CD4-positive, alpha-beta memory T cell (primary cell): ENCODE data around the gene NPFF. TPM values are rescaled to one million over a fixed set of nuclear protein-coding genes. Genes with fewer than 3 reads are reported as not detected.

ENCODE experiments used
- CTCF ChIA-PET: fragments of 350-600 bp; sonication (Branson Sonifier 250); formaldehyde crosslinking; loops from one replicate; lab custom pipeline; 2021; ENCODE audit warnings: inconsistent platforms; ENCODE audit not compliant: partially characterized antibody; lab: Charles Lee
- POLR2A ChIA-PET: fragments of 350-600 bp; sonication (Branson Sonifier 250); formaldehyde crosslinking; loops from one replicate; lab custom pipeline; 2021; ENCODE audit not compliant: partially characterized antibody; lab: Charles Lee
- DNase-seq, 5 donors: peaks; one replicate each; pipeline versions ENCODE4 v3.0.0 to v3.0.0-alpha.2; 2020 to 2022; ENCODE audit warnings: mixed read lengths in 1 of 5
- H3K27ac ChIP-seq: one replicate; pipeline ENCODE4 v1.7.0; 2013; ENCODE audit warnings: low read depth, low read length
- H3K27me3 ChIP-seq: 2 replicates; pipeline ENCODE4 v1.7.0; 2013; ENCODE audit warnings: mild to moderate bottlenecking, low read length, moderate library complexity; ENCODE audit not compliant: insufficient read depth
- H3K36me3 ChIP-seq: 2 replicates; pipeline ENCODE4 v1.7.0; 2013; ENCODE audit warnings: mild to moderate bottlenecking, low read length, moderate library complexity; ENCODE audit not compliant: insufficient read depth
- H3K4me1 ChIP-seq: 2 replicates; pipeline ENCODE4 v1.7.0; 2013; ENCODE audit warnings: mild to moderate bottlenecking, low read length, moderate library complexity; ENCODE audit not compliant: insufficient read depth
- H3K4me3 ChIP-seq, 2 donors: one replicate each; pipeline ENCODE4 v1.7.0; 2013; ENCODE audit warnings: low read length in 2 of 2, mild to moderate bottlenecking in 1 of 2
- H3K9me3 ChIP-seq, 2 donors: one replicate each; pipeline ENCODE4 v1.7.0; 2013; ENCODE audit warnings: low read length in 2 of 2, control low read depth in 1 of 2; ENCODE audit not compliant: control insufficient read depth in 1 of 2
- H3K27ac Mint-ChIP-seq, 7 donors: one replicate each; pipeline ENCODE4 v1.8.0; 2020 to 2021; ENCODE audit warnings: mixed read lengths in 7 of 7, mild to moderate bottlenecking in 6 of 7, inconsistent platforms in 3 of 7, moderate library complexity in 3 of 7
- H3K27me3 Mint-ChIP-seq, 2 donors: one replicate each; pipeline ENCODE4 v1.8.0; 2020 to 2021; ENCODE audit warnings: mixed read lengths in 2 of 2
- H3K36me3 Mint-ChIP-seq, 2 donors: one replicate each; pipeline ENCODE4 v1.8.0; 2020 to 2021; ENCODE audit warnings: mixed read lengths in 2 of 2, inconsistent platforms in 1 of 2, mild to moderate bottlenecking in 1 of 2
- H3K4me1 Mint-ChIP-seq, 4 donors: one replicate each; pipeline ENCODE4 v1.8.0; 2020 to 2021; ENCODE audit warnings: mixed read lengths in 4 of 4, mild to moderate bottlenecking in 1 of 4
- H3K4me3 Mint-ChIP-seq, 8 donors: one replicate each; pipeline ENCODE4 v1.8.0; 2020 to 2021; ENCODE audit warnings: mixed read lengths in 8 of 8, mild to moderate bottlenecking in 7 of 8, moderate library complexity in 6 of 8, inconsistent platforms in 3 of 8
- H3K9me3 Mint-ChIP-seq, 8 donors: one replicate each; pipeline ENCODE4 v1.8.0; 2020 to 2021; ENCODE audit warnings: mixed read lengths in 8 of 8, mild to moderate bottlenecking in 5 of 8, inconsistent platforms in 3 of 8, moderate library complexity in 1 of 8
- intact Hi-C: fragments of 100-400 bp; cut with micrococcal nuclease; formaldehyde crosslinking; loops from one replicate; pipeline ENCODE4 v1.15.1; 2023
- polyA plus RNA-seq, 2 donors: library from polyadenylated mRNA; unstranded; fragments of 300-500 nt; fragmentation: Illumina TruSeq; gene quantifications; one replicate each; pipeline ENCODE4 v1.2.3, GENCODE V29; 2021
- total RNA-seq, 2 experiments: library from RNA; stranded (reverse); gene quantifications; one replicate each; pipeline ENCODE4 v1.2.3, GENCODE V29; 2021

The NPFF gene
- total and polyA plus RNA-seq, 4 experiments from 2014 or later: not detected

GRCh38 chr12:53530920-53531319, 23.6 kb upstream of the NPFF start:
- no peak overlapping the region for H3K4me3 ChIP-seq
- no peaks in the 10 kb centered on the region for H3K4me1 ChIP-seq
- H3K9me3 ChIP-seq: no peaks in the 10 kb centered on the region
- intact Hi-C loops: no loop called here
- Mint-ChIP-seq H3K27ac (no peak overlapping the region), H3K9me3 (no peaks in the 10 kb centered on the region), H3K27me3 (no peaks in the 10 kb centered on the region), H3K4me3 (no peak overlapping the region), H3K4me1 (peaks cover 0 to 1% (median 0%) of the 10 kb centered on the region in 4 donors), H3K36me3 (peaks cover 39 to 55% of the 10 kb centered on the region in 2 donors)
- ChIA-PET POLR2A (no interaction called here), CTCF (no interaction called here)
- no peak overlapping the region for H3K27ac ChIP-seq
- no peak for DNase-seq
- H3K36me3 ChIP-seq: peaks cover 44% of the 10 kb centered on the region
- H3K27me3 ChIP-seq: no peaks in the 10 kb centered on the region

GRCh38 chr12:53530061-53530460, 22.8 kb upstream of the NPFF start:
- Histone ChIP-seq H3K27ac (no peak overlapping the region), H3K27me3 (no peaks in the 10 kb centered on the region), H3K4me3 (no peak overlapping the region), H3K36me3 (peaks cover 37% of the 10 kb centered on the region), H3K4me1 (no peaks in the 10 kb centered on the region), H3K9me3 (no peaks in the 10 kb centered on the region)
- ChIA-PET POLR2A (no interaction called here), CTCF (no interaction called here)
- DNase-seq: no peak
- Mint-ChIP-seq H3K4me1 (peaks cover 0 to 1% (median 0%) of the 10 kb centered on the region in 4 donors), H3K36me3 (peaks cover 35 to 56% of the 10 kb centered on the region in 2 donors), H3K27me3 (no peaks in the 10 kb centered on the region), H3K4me3 (no peak overlapping the region), H3K27ac (no peak overlapping the region), H3K9me3 (no peaks in the 10 kb centered on the region)
- intact Hi-C loops: no loop called here

- no peak for DNase-seq
- H3K4me3 Mint-ChIP-seq: no peak overlapping the region
- no peaks in the 10 kb centered on the region for H3K9me3 Mint-ChIP-seq
- H3K27me3 ChIP-seq: no peaks in the 10 kb centered on the region
- peaks cover 33% of the 10 kb centered on the region for H3K36me3 ChIP-seq
- H3K27me3 Mint-ChIP-seq: no peaks in the 10 kb centered on the region
- no peaks in the 10 kb centered on the region for H3K4me1 ChIP-seq
- intact Hi-C loops: no loop called here
- POLR2A ChIA-PET: no interaction called here
- H3K9me3 ChIP-seq: no peaks in the 10 kb centered on the region
- CTCF ChIA-PET: interaction anchor here (2.9 kb wide), 1 partner anchor 16 kb away, joined by 12 read pairs; no protein-coding TSS in a partner anchor
- no peak overlapping the region for H3K4me3 ChIP-seq
- peaks cover 38 to 57% of the 10 kb centered on the region in 2 donors for H3K36me3 Mint-ChIP-seq
- peaks cover 0 to 1% (median 0%) of the 10 kb centered on the region in 4 donors for H3K4me1 Mint-ChIP-seq
- no peak overlapping the region for H3K27ac Mint-ChIP-seq
- H3K27ac ChIP-seq: no peak overlapping the region
Observed at GRCh38 chr12:53524476-53524875, 17.2 kb upstream of the NPFF start.

- no peaks in the 10 kb centered on the region for H3K9me3 Mint-ChIP-seq
- H3K4me3 ChIP-seq: no peak overlapping the region
- H3K4me1 ChIP-seq: no peaks in the 10 kb centered on the region
- peaks cover 38 to 59% of the 10 kb centered on the region in 2 donors for H3K36me3 Mint-ChIP-seq
- POLR2A ChIA-PET: no interaction called here
- H3K9me3 ChIP-seq: no peaks in the 10 kb centered on the region
- peaks cover 38% of the 10 kb centered on the region for H3K36me3 ChIP-seq
- H3K27ac ChIP-seq: no peak overlapping the region
- intact Hi-C loops: no loop called here
- H3K27me3 Mint-ChIP-seq: no peaks in the 10 kb centered on the region
- CTCF ChIA-PET: interaction anchor here (1.4 kb wide), 1 partner anchor 15 kb away, joined by 4 read pairs; no protein-coding TSS in a partner anchor
- H3K27me3 ChIP-seq: no peaks in the 10 kb centered on the region
- H3K4me3 Mint-ChIP-seq: no peak overlapping the region
- no peak for DNase-seq
- no peak overlapping the region for H3K27ac Mint-ChIP-seq
- peaks cover 0 to 1% (median 0%) of the 10 kb centered on the region in 4 donors for H3K4me1 Mint-ChIP-seq
Observed at GRCh38 chr12:53523131-53523530, 15.8 kb upstream of the NPFF start.

GRCh38 chr12:53518381-53518780, 11.1 kb upstream of the NPFF start:
- no peak overlapping the region for H3K4me3 ChIP-seq
- Mint-ChIP-seq H3K4me1 (no peaks in the 10 kb centered on the region), H3K27me3 (no peaks in the 10 kb centered on the region), H3K4me3 (no peak overlapping the region), H3K9me3 (no peaks in the 10 kb centered on the region), H3K36me3 (peaks cover 45 to 68% of the 10 kb centered on the region in 2 donors), H3K27ac (no peak overlapping the region)
- no peak for DNase-seq
- no peaks in the 10 kb centered on the region for H3K4me1 ChIP-seq
- CTCF ChIA-PET: interaction anchor here (1.0 to 1.3 kb wide), 2 partner anchors 9 to 157 kb away, joined by 3 to 5 read pairs; no protein-coding TSS in a partner anchor
- H3K9me3 ChIP-seq: no peaks in the 10 kb centered on the region
- H3K27me3 ChIP-seq: no peaks in the 10 kb centered on the region
- POLR2A ChIA-PET: no interaction called here
- peaks cover 68% of the 10 kb centered on the region for H3K36me3 ChIP-seq
- H3K27ac ChIP-seq: no peak overlapping the region
- intact Hi-C loops: no loop called here

- H3K27ac ChIP-seq: no peak overlapping the region
- Mint-ChIP-seq H3K4me3 (no peak overlapping the region), H3K27ac (peak overlapping the region in 4 of 7 donors; percentile 17 to 71 (median 42)), H3K36me3 (peaks cover 39 to 68% of the 10 kb centered on the region in 2 donors), H3K27me3 (no peaks in the 10 kb centered on the region), H3K9me3 (no peaks in the 10 kb centered on the region), H3K4me1 (no peaks in the 10 kb centered on the region)
- ChIA-PET CTCF (interaction anchor here (1.2 to 1.3 kb wide), 2 partner anchors 155 to 165 kb away, joined by 3 read pairs; no protein-coding TSS in a partner anchor), POLR2A (no interaction called here)
- H3K36me3 ChIP-seq: peaks cover 66% of the 10 kb centered on the region
- H3K9me3 ChIP-seq: no peaks in the 10 kb centered on the region
- H3K27me3 ChIP-seq: no peaks in the 10 kb centered on the region
- intact Hi-C loops: no loop called here
- DNase-seq: no peak
- H3K4me3 ChIP-seq: no peak overlapping the region
- H3K4me1 ChIP-seq: no peaks in the 10 kb centered on the region
Observed at GRCh38 chr12:53516758-53517455, 9.6 kb upstream of the NPFF start.

GRCh38 chr12:53515291-53515680, 8.0 kb upstream of the NPFF start:
- Histone ChIP-seq H3K36me3 (peaks cover 51% of the 10 kb centered on the region), H3K4me1 (no peaks in the 10 kb centered on the region), H3K9me3 (no peaks in the 10 kb centered on the region), H3K4me3 (no peak overlapping the region), H3K27ac (no peak overlapping the region), H3K27me3 (no peaks in the 10 kb centered on the region)
- POLR2A ChIA-PET: no interaction called here
- no peak overlapping the region for H3K27ac Mint-ChIP-seq
- no peaks in the 10 kb centered on the region for H3K9me3 Mint-ChIP-seq
- no peak for DNase-seq
- peaks cover 27 to 62% of the 10 kb centered on the region in 2 donors for H3K36me3 Mint-ChIP-seq
- H3K4me1 Mint-ChIP-seq: no peaks in the 10 kb centered on the region
- no peaks in the 10 kb centered on the region for H3K27me3 Mint-ChIP-seq
- no peak overlapping the region for H3K4me3 Mint-ChIP-seq
- CTCF ChIA-PET: interaction anchor here (1.3 kb wide), 1 partner anchor 163 kb away, joined by 4 read pairs; no protein-coding TSS in a partner anchor
- intact Hi-C loops: no loop called here
